GM18499 (cell line): ENCODE measurements around the gene PID1.
A peak's percentile ranks its signal among the peaks of the same experiment; 100 is the strongest.

Experiments used
- ATAC-seq: cut with Tn5 transposase; IDR thresholded peaks from one replicate; pipeline ENCODE4 v1.9.1; 2021; ENCODE audit warnings: moderate number of reproducible peaks; ENCODE audit not compliant: insufficient read depth, unreplicated experiment

PID1 gene, protein sequence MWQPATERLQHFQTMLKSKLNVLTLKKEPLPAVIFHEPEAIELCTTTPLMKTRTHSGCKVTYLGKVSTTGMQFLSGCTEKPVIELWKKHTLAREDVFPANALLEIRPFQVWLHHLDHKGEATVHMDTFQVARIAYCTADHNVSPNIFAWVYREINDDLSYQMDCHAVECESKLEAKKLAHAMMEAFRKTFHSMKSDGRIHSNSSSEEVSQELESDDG

GRCh38 chr2:229270551-229271410 lies at the start of gene PID1:
TSS of gene PID1 (minus strand) at chr2:229271287. CDS start at chr2:229271043, 244 bp downstream.
- no peak for ATAC-seq

DNA sequence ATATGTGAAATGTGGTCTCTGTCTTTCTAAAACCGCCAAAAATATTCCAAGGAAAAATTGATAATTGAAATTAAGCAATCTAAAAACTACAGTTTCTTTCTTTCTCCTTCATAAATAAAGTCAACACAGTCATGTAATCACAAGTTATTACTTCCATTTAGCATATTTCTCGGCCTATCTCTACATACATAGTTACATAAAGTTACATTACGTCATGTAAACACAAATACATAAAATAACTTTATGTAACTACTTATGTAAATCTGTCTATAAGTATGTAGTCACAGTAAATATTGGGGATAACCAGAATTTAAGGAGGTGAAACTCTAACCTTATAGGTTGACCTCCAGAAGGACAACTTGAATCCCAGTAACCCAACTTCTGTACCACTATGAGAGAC lies 48.5 kb upstream of the PID1 start:
- ATAC-seq, result no peak

DNA sequence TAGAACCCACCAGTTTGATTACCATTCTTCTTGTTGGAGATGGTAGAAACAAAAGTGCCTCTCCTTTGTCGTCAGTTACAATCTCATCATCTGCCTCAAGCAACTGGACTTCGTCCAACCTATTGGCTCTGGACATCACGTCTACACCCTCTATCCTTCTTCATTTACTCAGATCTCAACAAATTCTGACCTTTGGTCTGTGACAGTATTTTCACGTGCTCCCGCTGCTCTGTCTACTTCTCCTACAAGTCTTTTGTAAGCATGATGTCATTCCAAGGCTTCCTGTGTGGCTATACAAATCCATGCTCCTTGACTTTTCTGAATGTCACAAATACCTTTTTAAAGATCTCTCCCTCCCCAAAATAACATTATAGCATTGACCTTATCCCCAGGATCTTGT lies 43.0 kb upstream of the PID1 start:
- no peak for ATAC-seq

DNA sequence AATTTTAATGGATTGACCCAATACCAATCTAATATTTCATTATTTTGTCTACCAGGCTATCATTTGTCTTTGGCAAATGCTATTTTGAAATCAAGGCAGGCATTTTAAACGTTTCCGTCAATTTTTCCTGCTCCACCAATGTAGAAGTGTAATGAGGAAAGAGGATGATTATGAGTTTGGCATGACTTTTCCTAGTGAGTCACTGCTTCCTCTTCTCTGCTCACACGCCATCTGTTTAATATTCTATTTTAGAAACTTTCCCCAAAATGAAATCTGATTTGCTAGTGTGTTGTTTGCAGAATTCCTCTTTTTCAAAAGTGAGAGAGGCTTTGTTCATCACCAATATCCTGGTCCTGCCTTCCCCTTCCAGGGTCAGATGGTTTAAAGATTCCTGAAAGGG lies 42.5 kb upstream of the PID1 start:
- ATAC-seq, result no peak

GRCh38 chr2:229301237-229301636 lies 30.1 kb upstream of the PID1 start:
- no peak for ATAC-seq

- ATAC-seq, result no peak
Measured at GRCh38 chr2:229300790-229301189, 29.7 kb upstream of the PID1 start.

DNA sequence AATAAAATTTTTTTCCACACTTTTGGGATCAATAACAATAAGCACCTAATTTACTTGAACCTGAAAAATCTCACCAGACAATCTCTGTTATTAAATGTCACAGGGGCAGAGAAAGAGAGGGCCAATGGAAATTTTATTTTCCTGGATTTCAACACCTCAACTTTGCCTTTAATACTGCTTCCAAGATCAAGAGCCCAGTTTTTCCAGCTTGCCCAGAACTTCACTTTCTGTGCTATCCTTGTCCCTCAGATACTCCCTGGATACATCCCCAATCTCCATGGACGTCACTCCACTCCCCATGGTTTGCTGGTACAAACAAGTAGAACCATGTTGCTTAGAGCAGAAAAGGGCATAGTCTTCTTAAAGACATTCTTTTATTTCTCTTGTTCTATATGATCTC lies 29.3 kb upstream of the PID1 start:
- ATAC-seq, result no peak

DNA sequence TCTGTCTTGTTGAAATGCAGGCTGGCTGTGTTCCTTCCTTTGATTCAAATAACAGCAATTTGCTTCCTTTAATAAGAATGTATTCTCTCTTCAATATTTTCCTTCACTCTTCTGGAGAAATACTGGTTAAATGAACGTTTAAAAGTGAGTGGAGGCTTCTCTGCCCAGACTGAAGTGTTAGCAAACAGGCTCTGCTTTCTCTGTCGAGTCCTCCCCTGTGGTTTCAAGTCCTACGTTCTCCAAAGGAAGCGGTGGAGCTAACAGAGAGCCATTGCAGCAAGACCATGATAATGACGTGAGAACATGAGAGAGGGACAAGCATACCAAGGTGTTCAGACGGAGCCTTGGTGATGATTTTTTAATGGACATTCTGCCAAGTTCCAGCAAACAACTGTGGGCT lies 26.2 kb upstream of the PID1 start:
- no peak for ATAC-seq

DNA sequence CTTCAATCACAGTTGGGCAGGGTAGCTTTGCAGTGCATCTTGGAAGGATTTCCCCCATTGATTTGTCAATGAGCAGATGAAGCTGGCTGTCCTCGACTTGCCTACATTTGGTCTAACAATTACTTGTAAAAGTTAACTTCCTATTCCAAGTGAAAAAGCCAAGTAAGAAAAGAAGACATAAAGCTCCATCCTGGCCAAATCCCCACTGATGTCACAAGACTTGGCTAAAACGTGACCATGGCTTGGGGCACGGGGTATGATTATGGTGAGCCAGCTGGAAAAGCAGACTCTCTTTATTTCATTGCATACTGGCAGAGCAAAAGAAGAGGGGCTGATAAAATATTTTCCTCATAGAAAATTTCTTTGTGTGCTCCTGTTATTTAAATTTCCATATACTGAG lies 25.4 kb upstream of the PID1 start:
- ATAC-seq, result no peak

- ATAC-seq, result no peak
Measured at GRCh38 chr2:229296016-229296415, 24.9 kb upstream of the PID1 start.

DNA sequence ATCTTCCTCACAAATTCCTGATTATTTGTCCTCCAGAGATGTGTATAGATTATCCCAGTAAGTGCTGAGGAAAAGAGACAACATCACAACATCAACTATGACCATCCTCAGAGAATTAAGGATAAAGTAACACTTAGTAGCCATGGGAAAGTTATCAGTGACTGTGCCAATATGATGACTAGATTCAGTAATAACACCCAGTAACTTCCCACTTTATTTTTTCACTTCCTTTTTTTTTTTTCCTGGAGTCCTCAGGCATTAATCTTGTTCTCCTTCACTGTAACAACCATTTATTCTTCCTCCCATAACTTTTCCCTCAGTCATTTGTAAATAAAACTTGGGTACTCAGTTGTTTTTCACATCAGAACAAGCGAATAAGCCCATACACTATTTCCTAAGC lies 16.7 kb upstream of the PID1 start:
- no peak for ATAC-seq

DNA sequence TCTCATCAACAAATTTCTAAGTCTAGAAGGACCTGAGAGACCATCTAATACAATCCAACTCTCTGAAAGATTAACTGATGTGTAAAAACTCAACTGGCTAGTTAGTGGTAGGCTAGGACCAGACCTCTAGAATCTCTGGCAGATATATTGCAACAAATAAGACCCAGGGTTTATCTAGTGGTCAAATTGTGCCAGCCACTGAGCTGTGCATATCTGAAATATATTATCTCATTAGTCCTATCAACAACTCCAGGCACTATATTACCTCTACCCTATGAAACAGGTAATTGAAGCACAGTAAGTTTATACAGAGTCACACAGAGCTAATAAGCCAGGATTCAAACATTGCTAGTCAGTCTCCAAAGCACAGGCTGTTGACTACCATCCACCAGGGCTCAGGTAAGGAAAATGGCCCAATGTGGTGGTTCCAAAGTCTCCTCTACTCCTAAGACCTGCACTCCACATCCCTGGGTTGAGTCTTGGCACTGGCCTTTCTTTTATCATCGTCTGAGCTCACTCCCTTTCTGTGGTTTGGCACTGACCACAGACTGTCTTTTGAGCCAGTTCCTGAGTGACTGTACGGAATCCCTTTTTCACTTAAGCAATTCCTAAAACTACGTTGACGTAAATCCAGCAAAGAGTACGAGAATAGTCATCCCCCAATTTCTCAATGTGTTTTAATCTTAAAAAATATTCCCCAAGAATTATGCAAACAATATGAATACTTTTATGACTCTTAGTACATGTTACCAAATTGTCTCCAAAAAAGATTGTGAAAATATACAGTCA lies 11.9 kb upstream of the PID1 start:
- no peak for ATAC-seq

DNA sequence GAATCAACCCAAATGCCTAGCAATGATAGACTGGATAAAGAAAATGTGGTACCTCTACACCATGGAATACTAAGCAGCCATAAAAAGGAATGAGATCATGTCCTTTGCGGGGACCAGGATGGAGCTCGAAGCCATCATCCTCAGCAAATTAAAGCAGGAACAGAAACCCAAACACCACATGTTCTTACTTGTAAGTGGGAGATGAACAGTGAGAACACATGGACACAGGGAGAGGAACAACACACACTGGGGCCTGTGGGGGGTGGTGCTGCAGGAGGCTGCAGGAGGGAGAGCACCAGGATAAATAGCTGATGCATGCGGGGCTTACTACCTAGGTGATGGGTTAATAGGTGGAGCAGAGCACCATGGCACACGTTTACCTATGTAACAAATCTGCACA lies 8.4 kb upstream of the PID1 start:
- no peak for ATAC-seq

DNA sequence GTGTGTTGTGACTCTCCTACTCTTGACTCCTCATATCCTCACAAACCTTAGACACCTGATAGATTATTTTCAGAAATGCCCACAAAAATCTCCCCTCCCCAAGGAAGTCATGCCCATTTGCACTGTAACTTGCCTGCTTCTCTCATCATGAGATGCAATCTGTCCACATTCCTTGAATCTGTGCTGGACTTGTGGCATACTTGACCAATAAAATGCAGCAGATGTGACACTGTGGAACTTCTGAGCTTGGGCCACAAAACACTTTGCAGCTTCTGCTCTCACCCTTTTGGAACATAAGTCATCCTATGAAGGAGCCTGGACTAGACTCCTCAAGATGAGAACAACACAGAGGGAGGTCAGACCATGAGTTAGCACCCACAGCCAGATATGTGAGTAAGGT lies 4.4 kb upstream of the PID1 start:
- ATAC-seq, result no peak

DNA sequence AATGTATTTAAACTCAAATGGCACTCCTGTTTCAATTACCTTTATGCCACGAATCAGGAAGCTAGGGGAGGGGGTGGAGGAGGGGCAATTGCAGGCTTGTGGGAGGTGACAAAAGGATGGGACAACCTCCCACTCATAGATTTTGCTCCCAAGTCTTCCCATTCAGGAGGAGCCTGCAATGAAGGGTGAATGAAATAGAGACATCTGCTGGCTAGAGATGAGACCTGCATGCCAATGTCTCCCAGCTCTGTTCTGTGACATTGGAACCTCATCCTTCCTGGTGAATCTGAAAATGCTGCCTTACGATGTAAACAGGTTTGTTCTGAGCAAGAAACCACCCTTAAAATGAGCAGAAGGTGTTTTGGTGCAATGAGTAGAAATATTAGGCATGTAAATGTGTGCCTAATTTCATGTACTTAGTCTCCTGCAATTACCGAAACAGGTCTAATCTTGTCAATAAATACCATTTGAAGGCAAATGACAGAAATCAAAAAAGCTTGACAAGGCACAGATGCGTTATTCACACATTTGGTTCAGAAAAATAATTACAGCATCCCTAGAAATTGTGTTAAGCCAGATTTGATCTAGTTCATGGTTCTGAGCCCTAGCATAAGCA lies 2.7 kb upstream of the PID1 start:
- ATAC-seq, result peak; percentile 69

GRCh38 chr2:229273006-229273722 lies 2.1 kb upstream of the PID1 start:
- no peak for ATAC-seq

GRCh38 chr2:229269941-229270340 lies 1.1 kb downstream of the PID1 start:
- no peak for ATAC-seq

DNA sequence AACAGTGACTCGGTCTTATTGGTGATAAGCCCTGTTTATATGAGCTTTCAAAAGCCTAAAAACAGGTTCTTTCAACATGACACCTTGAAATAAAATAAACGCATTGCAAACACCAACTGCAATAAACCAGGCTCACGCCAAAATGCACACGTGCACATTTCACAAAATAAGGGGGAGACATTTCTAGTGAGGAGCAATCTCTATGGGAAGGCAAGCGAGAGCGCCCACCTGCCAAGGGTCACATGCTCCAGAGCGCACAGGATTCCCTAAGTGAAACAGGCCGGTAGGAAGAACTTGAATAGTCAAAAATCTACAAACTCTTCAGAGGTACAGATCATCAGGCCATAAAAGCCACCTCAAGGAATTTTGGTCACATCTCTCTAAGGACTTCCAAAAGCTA lies 1.9 kb downstream of the PID1 start:
- ATAC-seq, result no peak

DNA sequence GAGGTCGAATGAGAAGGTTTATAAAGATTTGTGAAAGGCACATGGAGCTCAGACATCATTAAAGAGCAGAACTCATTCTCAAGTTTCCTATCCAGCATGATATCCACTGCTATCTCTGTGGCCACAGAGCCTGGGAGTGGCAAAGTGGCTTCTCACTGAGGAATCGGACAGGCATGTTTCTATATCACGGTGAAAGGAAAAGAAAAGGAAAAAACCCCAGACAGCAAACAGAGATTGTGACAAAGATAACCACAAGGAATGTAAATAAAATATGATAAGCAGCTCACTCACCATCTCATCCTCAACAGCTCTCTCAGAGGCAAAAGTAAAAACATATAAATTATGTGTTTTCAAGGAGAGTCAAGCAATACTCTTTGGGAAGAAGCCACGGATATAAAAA lies 2.5 kb downstream of the PID1 start:
- ATAC-seq, result no peak

- no peak for ATAC-seq
Measured at GRCh38 chr2:229267080-229267479, 4.0 kb downstream of the PID1 start.
